ENCODE results near the gene NOB1. TPM values are rescaled to one million over a fixed set of nuclear protein-coding genes. Genes with fewer than 3 reads are reported as not detected.

Gene NOB1
- total RNA-seq, 1 donor from 2014 or later: 60.3 TPM

DNA sequence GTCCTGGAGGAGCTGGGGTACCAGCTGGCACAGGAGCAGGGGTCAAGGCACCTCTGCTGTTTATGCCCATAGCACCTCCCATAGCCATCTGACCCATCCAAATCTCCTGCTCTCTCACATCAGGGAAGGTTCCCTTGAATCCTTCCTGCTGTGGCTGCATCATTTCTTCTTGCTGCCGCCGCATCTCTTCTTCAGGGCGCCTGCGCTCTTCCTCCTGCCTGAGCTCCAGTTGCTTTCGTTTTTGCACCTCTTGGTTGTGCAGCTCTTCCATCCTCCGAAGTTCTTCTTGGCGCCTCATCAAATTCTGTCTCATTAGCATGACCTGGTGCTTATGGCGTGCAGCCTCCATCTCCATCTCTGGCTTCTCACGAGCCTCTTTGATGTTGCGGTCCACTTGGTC is 2.0 kb upstream of the NOB1 start:
- Mint-ChIP-seq H3K4me1 (ENCODE audit: unreplicated experiment) (peaks cover 8% of the 10 kb centered on the region), H3K27ac (no peak overlapping the region), H3K27me3 (peaks cover 6% of the 10 kb centered on the region), H3K9me3 (no peaks in the 10 kb centered on the region), H3K4me3 (no peak overlapping the region), H3K36me3 (peaks cover 12% of the 10 kb centered on the region)
- TF ChIP-seq, protein P1, sequence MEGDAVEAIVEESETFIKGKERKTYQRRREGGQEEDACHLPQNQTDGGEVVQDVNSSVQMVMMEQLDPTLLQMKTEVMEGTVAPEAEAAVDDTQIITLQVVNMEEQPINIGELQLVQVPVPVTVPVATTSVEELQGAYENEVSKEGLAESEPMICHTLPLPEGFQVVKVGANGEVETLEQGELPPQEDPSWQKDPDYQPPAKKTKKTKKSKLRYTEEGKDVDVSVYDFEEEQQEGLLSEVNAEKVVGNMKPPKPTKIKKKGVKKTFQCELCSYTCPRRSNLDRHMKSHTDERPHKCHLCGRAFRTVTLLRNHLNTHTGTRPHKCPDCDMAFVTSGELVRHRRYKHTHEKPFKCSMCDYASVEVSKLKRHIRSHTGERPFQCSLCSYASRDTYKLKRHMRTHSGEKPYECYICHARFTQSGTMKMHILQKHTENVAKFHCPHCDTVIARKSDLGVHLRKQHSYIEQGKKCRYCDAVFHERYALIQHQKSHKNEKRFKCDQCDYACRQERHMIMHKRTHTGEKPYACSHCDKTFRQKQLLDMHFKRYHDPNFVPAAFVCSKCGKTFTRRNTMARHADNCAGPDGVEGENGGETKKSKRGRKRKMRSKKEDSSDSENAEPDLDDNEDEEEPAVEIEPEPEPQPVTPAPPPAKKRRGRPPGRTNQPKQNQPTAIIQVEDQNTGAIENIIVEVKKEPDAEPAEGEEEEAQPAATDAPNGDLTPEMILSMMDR (conservative IDR thresholded peaks at IDR 0.05): no peak
- DNase-seq (ENCODE audit: extremely low spot score, unreplicated experiment): no peak

DNA sequence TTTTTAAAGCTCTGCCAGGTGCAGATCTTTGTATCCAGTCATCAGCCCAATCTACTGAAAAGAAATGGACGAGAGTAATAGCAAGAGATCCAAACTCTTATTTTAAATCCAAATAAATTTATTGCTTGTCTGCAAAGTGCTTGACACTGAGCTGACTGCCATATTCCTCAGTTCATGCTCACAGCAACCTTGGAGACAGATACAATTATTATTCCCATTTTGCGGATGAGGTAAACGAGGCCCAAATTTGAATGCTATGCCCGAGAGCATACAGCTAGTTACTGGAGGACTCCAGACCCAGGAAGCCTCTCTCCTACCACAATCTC is 620 bp downstream of the NOB1 start:
- DNase-seq (ENCODE audit: extremely low spot score, unreplicated experiment): no peak
- Mint-ChIP-seq H3K36me3 (peaks cover 12% of the 10 kb centered on the region), H3K9me3 (no peaks in the 10 kb centered on the region), H3K4me1 (ENCODE audit: unreplicated experiment) (peaks cover 8% of the 10 kb centered on the region), H3K27ac (peak overlapping the region; percentile 99), H3K27me3 (peaks cover 6% of the 10 kb centered on the region), H3K4me3 (peak overlapping the region; percentile 100)
- TF ChIP-seq, protein P1 (conservative IDR thresholded peaks at IDR 0.05): no peak

DNA sequence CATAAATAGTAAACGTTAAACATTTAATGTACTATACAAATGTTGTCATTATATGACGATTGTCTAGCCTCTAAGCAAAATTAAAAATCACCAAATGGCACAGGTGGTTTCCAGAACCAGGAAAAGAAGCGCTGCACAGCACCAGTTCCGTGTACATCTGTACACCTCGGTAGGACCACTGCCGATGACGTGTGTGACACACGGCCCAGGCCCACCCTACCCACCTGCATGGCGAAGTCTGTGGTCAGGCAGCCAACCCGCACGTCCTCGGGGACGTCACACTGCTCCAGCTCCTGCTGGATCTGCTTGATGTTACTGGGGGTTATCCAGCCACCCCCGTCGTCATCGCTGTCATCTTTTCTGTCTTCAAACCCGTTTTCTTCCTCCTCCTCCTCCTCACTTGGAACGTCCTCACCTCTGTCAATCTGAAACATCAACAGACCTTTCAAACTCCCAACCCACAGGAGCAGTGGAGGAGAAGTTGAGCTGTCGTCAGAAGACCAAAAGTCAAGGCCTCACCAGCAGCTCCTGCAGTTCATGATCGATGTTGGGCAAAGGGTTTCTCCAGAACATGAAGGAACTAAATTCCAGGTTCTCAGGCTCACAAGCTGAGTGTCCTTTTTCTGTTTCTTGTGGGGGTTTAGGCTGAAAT is 5.9 kb downstream of the NOB1 start:
- H3K36me3 Mint-ChIP-seq: peaks cover 26% of the 10 kb centered on the region
- H3K4me3 Mint-ChIP-seq: no peak overlapping the region
- no peaks in the 10 kb centered on the region for H3K9me3 Mint-ChIP-seq
- DNase-seq (ENCODE audit: extremely low spot score, unreplicated experiment): no peak
- TF ChIP-seq, protein P1 (conservative IDR thresholded peaks at IDR 0.05): no peak
- no peak overlapping the region for H3K27ac Mint-ChIP-seq
- H3K27me3 Mint-ChIP-seq: no peaks in the 10 kb centered on the region
- H3K4me1 Mint-ChIP-seq (ENCODE audit: unreplicated experiment): peaks cover 4% of the 10 kb centered on the region

DNA sequence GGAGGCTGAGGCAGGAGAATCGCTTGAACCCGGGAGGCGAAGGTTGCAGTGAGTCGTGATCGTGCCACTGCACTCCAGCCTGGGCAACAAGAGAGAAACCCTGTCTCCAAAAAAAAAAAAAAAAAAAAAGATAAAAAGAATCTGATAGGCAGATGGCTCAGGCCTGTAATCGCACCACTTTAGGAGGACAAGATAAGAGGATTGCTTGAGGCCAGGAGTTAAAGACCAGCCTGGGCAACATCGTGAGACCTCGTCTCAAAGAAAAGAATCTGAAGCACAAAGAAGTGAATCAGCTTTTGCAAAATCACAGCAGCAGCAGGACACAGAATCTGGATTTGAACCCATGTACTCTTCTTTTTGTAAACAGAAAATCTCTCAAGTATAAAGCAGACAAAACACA is 7.6 kb downstream of the NOB1 start:
- Mint-ChIP-seq H3K4me3 (no peak overlapping the region), H3K4me1 (ENCODE audit: unreplicated experiment) (peaks cover 9% of the 10 kb centered on the region), H3K36me3 (peaks cover 31% of the 10 kb centered on the region), H3K27me3 (no peaks in the 10 kb centered on the region), H3K27ac (no peak overlapping the region), H3K9me3 (no peaks in the 10 kb centered on the region)
- TF ChIP-seq, protein P1 (conservative IDR thresholded peaks at IDR 0.05): no peak
- DNase-seq (ENCODE audit: extremely low spot score, unreplicated experiment): no peak

DNA sequence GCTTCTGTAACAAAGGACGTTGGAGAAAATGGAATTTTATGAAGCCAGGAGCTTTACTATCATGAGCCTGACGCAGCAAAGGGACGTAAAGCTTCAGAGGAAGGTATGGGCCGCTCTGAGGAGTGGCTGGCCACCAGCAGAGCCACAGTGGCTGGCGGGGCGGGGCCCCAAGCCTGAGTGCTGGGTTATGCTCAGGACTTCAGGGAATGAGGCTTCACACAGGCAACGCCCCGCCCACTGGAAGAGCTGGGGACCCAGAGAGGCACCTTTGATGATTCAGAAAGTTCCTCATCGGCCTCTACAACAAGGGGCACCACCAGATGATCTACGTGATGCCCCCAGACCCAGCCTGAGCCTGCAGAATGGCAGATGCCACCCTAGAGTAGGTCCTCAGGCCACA is 8.8 kb downstream of the NOB1 start:
- Mint-ChIP-seq H3K4me3 (no peak overlapping the region), H3K27me3 (no peaks in the 10 kb centered on the region), H3K9me3 (no peaks in the 10 kb centered on the region), H3K27ac (peak overlapping the region; percentile 16), H3K4me1 (ENCODE audit: unreplicated experiment) (peaks cover 9% of the 10 kb centered on the region), H3K36me3 (peaks cover 37% of the 10 kb centered on the region)
- TF ChIP-seq, protein P1 (conservative IDR thresholded peaks at IDR 0.05): no peak
- DNase-seq (ENCODE audit: extremely low spot score, unreplicated experiment): no peak

DNA sequence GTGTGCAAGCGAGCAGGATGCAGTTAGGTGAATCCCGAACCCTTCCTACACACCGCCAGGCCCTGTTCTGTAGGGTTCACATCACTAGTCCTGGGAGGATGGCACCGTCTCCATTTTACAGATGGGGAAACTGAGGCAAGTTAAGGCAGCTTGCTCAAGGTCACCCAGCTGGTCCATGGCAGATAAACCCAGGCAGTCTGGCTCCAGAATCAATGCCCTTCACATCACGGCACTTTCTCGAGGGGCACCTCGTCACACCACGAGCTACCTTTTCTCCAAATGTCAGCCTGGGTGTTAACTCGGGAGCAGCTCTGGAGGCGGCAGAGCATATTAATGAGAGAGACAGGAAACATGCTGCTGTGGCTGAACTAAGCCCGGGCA is 9.5 kb downstream of the NOB1 start:
- peaks cover 9% of the 10 kb centered on the region for H3K4me1 Mint-ChIP-seq (ENCODE audit: unreplicated experiment)
- TF ChIP-seq, protein P1 (conservative IDR thresholded peaks at IDR 0.05): no peak
- DNase-seq (ENCODE audit: extremely low spot score, unreplicated experiment): no peak
- H3K27ac Mint-ChIP-seq: no peak overlapping the region
- H3K36me3 Mint-ChIP-seq: peaks cover 40% of the 10 kb centered on the region
- H3K9me3 Mint-ChIP-seq: no peaks in the 10 kb centered on the region
- no peaks in the 10 kb centered on the region for H3K27me3 Mint-ChIP-seq
- H3K4me3 Mint-ChIP-seq: no peak overlapping the region

All from type B pancreatic cell (in vitro differentiated cells).